Measurements from ENCODE around the gene ZNF423.

ZNF423 gene

GRCh38 chr16:49502136-49502881 is 353.6 kb downstream of the ZNF423 start:
- DNase-seq: no peak

DNA sequence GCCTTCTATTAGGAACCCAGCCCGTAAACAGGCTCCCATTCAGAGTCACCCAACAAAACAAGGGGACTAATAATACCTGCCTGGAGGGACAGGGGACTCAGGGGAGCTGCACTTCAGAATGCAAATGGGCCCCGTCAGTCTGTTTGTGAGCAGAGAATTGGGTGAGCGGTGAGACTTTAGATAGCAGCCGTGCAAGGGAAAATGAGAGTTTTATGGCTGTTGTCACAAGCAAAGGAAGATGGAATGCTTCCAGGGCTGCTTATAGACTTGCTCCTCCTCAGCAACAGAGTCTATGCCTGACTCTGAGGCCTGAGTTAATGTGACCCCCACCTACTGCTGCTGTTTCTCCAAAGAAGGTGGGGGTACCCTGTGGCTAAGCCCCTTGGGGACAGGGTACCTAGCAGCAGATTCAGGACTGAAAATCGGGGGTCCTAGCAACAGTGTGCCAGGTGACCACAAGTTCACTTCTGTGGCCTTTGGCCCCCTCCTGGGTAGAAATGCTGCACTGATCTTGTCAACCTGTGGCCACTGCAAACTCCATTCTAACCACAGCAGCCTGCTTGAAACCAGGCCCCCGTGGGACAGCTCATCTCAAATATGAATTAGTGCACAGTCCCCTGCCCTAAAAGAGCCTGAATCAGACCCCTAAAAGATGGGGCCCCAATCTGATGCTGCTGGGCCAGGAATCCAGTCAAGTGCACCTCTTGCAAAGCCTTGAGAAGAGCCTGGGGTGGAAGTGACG is 355.9 kb downstream of the ZNF423 start:
- DNase-seq: no peak

DNA sequence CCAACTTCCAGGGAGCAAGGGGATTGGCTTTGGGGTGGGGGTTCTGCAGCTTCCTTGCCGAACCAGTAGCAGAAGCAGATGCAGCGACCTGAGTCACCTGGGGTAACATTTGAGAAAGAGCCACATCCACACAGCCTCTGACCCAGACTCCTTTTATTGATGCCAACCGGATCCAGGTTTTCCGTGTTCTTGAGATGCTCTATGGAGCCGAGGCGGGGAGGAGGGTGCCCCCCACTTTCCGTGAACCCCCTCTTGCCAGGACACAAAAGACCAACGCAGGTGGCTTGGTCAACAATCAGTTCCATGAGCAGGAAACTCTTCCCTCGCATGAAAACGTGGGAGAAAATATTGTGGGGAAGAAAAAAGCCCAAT is 356.5 kb downstream of the ZNF423 start:
- DNase-seq: no peak

GRCh38 chr16:49498666-49499413 is 357.1 kb downstream of the ZNF423 start:
- no peak for DNase-seq

DNA sequence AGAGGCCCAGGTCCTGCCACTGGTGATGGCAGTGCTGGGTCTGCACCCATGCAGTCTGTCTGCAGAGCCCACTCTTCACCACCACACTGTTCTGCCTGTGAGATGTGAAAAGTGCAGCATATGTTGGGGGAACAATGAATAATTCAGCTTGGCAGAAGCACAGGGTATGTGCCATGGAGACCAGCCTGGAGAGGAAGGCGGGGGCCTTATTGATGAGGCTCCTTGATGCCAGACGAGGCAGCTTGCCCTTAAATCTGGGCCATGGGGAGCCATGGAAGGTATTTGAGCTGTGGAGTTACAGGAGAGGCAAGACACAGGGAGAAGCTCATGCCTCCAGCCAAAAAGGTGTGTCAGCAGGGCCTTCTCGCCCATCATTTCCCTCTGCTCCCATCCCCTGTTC is 357.6 kb downstream of the ZNF423 start:
- DNase-seq: no peak

GRCh38 chr16:49497466-49497865 is 358.4 kb downstream of the ZNF423 start:
- DNase-seq: no peak

GRCh38 chr16:49496656-49497055 is 359.3 kb downstream of the ZNF423 start:
- no peak for DNase-seq

DNA sequence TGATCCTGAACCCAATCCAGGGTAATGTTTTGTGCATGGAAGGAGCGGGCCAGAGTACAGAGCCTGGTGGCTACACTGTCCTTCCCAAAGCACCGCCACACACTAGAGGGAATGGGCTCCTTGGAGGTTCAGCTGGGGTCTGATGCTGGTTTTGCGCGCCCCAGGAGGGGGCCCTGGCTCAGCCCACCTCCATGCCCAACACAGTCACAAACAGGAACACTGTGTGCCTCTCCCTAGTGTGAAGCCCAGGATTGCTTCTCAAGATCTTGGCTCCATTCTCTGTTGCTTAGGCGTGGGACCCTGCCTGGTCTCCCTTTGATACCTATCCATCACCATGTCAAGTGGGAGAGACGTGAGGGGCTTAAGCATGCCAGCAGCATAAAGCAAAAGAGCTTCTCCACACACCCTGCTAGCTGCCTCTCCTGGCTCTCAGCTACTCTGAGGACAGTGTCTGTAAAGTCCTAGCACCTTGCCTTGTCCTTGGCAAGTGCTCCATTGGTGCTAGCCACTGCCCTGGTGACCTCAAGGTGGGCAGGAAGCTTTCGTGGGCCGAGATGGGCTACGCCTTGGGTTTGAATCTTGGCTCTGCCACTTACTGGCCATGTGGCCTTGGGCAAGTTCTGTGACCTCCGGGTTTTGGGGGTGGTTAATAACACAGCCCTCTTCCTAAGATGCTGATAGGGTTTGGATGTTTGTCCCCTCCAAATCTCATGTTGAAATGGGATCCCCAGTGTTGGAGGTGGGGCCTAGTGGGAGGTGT is 360.1 kb downstream of the ZNF423 start:
- no peak for DNase-seq

DNA sequence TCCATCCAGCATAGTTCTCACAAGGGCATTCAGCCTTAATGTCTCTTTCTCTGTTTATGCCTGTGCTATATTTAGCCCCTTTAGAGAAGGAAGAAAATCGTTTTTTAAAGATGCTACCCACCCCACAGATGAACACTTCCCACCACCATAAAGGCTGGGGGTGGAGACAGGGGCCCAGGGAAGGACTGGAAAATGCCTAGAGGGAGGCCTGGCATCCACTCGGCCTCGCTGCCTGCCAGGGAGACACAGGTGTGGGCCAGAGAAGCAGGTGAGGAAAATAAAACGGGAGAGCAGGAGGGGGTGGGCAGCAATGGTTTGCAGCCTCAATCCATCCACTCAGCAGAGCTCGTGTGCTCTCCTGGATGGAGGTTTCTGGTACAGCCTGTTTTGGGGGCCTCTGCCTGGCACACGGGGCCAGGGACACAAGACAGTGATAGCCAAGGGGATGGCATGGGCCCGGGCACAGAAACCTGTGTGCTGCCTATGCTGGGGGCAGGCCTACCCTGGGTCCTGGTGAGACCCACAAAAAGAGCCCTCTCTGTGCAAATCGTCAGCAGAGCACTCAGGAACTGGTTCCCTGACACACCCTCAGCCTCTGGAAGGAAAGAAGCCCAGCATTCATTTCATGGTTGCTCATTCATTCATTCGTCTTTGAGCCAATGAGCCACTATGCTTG is 360.9 kb downstream of the ZNF423 start:
- DNase-seq: no peak

GRCh38 chr16:49494474-49494873 is 361.4 kb downstream of the ZNF423 start:
- no peak for DNase-seq

GRCh38 chr16:49493836-49494235 is 362.1 kb downstream of the ZNF423 start:
- no peak for DNase-seq

DNA sequence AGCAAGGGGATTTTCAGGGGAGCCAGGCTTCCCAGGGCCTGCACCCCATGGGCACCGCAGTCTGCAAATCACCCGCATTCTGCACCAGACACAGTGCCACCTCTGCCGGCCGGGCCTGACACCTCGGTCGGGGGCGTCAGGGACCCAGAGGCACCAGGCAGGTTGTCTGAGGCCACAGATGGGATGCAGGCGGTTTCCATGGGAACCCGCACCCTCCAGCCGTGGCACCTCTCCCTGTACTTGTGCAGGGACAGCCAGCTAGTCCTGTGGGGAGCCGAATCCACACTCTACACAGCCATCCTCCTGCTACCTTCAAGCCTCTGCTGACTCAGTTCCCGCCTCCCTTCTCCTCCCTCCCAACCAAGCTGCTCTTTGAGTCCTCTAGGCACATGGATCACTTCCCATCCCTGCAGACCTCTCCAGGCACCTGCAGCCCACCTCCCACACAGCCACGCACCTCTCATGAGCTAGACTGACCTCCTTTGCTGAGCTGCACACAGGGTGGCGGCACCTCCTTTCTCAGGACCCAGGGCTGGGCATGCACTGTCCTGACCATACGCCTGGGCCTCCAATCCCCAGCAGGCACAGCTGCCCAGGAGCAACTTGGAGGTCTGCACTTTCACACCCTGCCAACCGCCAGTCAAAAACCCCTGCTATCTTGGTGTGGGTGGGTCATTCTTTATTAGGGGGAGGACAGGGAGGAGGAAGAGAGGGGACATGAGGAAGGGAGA is 362.9 kb downstream of the ZNF423 start:
- no peak for DNase-seq

- DNase-seq: peak; percentile 44
Measured at GRCh38 chr16:49491771-49492761, 363.8 kb downstream of the ZNF423 start.

- DNase-seq: no peak
Measured at GRCh38 chr16:49491106-49491670, 364.7 kb downstream of the ZNF423 start.

- no peak for DNase-seq
Measured at GRCh38 chr16:49490321-49490705, 365.6 kb downstream of the ZNF423 start.

- no peak for DNase-seq
Measured at GRCh38 chr16:49489686-49490320, 366.1 kb downstream of the ZNF423 start.

GRCh38 chr16:49488740-49489525 is 367.0 kb downstream of the ZNF423 start:
- DNase-seq: no peak

DNA sequence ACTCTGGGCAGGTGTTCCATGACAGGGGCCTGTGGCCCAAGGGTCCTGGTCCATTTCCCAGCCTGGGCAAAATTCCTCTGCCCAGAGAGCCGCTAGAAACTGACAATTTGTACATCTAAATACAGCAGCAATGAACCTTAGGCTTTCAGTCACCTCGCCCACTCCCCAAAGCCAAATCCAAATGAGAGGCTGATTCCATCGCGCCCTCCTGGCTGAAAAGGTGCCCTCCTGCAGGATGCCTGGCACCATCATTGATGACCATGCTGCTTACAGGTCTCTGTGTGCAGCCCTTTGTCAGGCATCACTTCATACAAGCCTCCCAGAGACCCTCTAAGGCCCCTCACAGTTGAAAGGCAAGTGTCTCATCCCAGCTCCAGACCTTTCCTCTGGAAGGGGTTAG is 367.6 kb downstream of the ZNF423 start:
- DNase-seq: no peak

DNA sequence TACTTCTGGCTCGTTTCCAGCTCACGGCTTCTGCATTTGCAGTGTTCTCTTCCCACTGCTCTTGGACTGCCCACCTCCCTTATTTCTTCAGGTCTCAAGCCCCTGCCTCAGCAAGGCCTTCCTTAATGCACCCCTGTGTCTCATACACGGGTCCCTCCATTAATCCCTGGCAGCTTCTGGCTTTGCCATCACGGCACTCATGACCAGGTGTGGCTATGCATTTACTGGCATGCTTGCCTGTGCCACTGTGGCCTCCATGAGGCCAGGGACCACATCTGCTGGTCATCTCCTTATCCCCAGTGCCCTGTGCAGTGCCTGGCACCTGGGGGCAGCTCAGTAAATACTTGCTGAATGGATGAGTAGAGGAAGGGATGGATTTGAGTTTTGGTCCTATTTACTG is 368.2 kb downstream of the ZNF423 start:
- DNase-seq: no peak

All from stimulated activated CD4-positive, alpha-beta T cell treated with anti-CD3 and anti-CD28 coated beads, Interleukin-4, amount 100 ng/mL, for 1 hour (primary cell).